ENCODE data around the gene ATP4A. TPM values are rescaled to one million over a fixed set of nuclear protein-coding genes. Genes with fewer than 3 reads are reported as not detected.

Gene ATP4A
- total and polyA plus RNA-seq, 9 donors = 0.02 TPM; not detected in 8

- no peak for DNase-seq
- H3K9me3 ChIP-seq = peaks cover 0 to 7% of the 10 kb centered on the region in 2 donors
- H3K4me1 ChIP-seq (ENCODE audit: insufficient read depth) = no peaks in the 10 kb centered on the region
- WGBS, 3 donors = 77 to 91% (median 80%) methylated on average over 1 of the region's 1 CpG
- H3K36me3 ChIP-seq = no peaks in the 10 kb centered on the region
- TF ChIP-seq CTCF (IDR thresholded peaks at IDR 0.05) (no peak), EP300 (IDR thresholded peaks at IDR 0.05) (no peak), POLR2A (IDR thresholded peaks at IDR 0.05) (no peak)
- no peaks in the 10 kb centered on the region for H3K27me3 ChIP-seq
- no peak overlapping the region for H3K4me3 ChIP-seq
- no peak overlapping the region for H3K27ac ChIP-seq
- intact Hi-C loops (cut with DNase I) = no loop called here
Observed at GRCh38 chr19:35577918-35578317, 14.5 kb upstream of the ATP4A start.

GRCh38 chr19:35571406-35571965, 8.0 kb upstream of the ATP4A start:
- Histone ChIP-seq H3K27me3 (no peaks in the 10 kb centered on the region), H3K9me3 (peaks cover 0 to 7% of the 10 kb centered on the region in 2 donors), H3K36me3 (no peaks in the 10 kb centered on the region), H3K4me1 (ENCODE audit: insufficient read depth) (no peaks in the 10 kb centered on the region), H3K4me3 (no peak overlapping the region), H3K27ac (no peak overlapping the region)
- TF ChIP-seq POLR2A (IDR thresholded peaks at IDR 0.05) (no peak), CTCF (IDR thresholded peaks at IDR 0.05) (no peak), EP300 (IDR thresholded peaks at IDR 0.05) (no peak)
- 86 to 100% (median 100%) methylated on average over 1 of the region's 1 CpG for WGBS, 3 donors
- intact Hi-C loops (cut with DNase I) = no loop called here
- DNase-seq = no peak

GRCh38 chr19:35569281-35569781, 5.9 kb upstream of the ATP4A start:
- WGBS, 3 donors = 54 to 60% (median 56%) methylated on average over 5 of the region's 5 CpGs
- no peak overlapping the region for H3K27ac ChIP-seq
- H3K9me3 ChIP-seq = no peaks in the 10 kb centered on the region
- intact Hi-C loops (cut with DNase I) = no loop called here
- H3K27me3 ChIP-seq = no peaks in the 10 kb centered on the region
- H3K4me1 ChIP-seq (ENCODE audit: insufficient read depth) = no peaks in the 10 kb centered on the region
- DNase-seq = no peak
- no peak overlapping the region for H3K4me3 ChIP-seq
- no peak for TF ChIP-seq POLR2A (IDR thresholded peaks at IDR 0.05)
- no peak for TF ChIP-seq EP300 (IDR thresholded peaks at IDR 0.05)
- no peak for TF ChIP-seq CTCF (IDR thresholded peaks at IDR 0.05)
- H3K36me3 ChIP-seq = no peaks in the 10 kb centered on the region

GRCh38 chr19:35566738-35567137, 3.3 kb upstream of the ATP4A start:
- TF ChIP-seq EP300 (IDR thresholded peaks at IDR 0.05) (no peak), POLR2A (IDR thresholded peaks at IDR 0.05) (no peak), CTCF (IDR thresholded peaks at IDR 0.05) (no peak)
- no peaks in the 10 kb centered on the region for H3K27me3 ChIP-seq
- no peaks in the 10 kb centered on the region for H3K4me1 ChIP-seq (ENCODE audit: insufficient read depth)
- 82 to 86% (median 85%) methylated on average over 7 of the region's 7 CpGs for WGBS, 3 donors
- H3K4me3 ChIP-seq = no peak overlapping the region
- intact Hi-C loops (cut with DNase I) = no loop called here
- no peaks in the 10 kb centered on the region for H3K9me3 ChIP-seq
- no peak overlapping the region for H3K27ac ChIP-seq
- DNase-seq = no peak
- no peaks in the 10 kb centered on the region for H3K36me3 ChIP-seq

Data from ovary (tissue), 9 donors.